Islet precursor cell (in vitro differentiated cells): ENCODE results near the gene SYT9.
"Not testable (repeated sequence)": the region's sequence is repeated elsewhere in the genome, so short reads cannot be mapped to it uniquely, and the experiment has no call there.

Experiments used
- DNase-seq: peaks from one replicate; pipeline ENCODE4 v3.0.0-alpha.2; 2018

SYT9 gene

DNA sequence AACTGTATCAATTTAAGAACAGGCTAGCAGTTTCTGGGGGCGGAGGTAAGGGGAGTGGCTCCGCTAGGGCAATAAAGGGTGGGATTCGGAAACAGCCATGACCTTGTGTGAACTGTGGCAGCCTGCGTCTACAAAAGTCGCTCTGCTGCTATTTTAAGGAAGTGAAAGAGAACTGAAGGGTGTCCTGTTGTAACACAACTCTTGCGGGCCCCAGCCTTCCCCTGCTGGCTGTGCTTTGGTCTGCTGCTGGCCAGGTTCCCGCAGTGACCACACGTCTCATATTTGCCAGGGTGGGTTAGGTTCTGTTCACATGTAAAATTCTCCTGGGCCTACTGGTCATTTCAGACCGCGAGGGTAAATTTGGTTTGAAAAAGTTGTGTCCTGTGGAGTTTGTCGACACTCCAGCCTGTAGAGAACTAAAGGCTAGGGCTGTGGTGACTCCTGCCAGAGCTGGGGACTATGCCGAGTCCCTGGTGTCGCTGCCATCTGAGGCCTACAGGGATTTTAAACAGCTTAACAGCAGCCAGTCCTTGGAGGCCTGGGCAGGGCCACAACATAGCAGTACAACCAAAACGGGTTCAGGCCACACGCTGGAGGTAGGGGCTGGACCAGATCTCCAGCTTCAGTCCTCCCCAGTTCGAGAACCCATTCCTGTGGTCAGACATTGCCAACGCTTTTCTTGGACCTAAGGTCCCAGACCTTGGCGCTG is 261.0 kb downstream of the SYT9 start:
- DNase-seq = no peak

DNA sequence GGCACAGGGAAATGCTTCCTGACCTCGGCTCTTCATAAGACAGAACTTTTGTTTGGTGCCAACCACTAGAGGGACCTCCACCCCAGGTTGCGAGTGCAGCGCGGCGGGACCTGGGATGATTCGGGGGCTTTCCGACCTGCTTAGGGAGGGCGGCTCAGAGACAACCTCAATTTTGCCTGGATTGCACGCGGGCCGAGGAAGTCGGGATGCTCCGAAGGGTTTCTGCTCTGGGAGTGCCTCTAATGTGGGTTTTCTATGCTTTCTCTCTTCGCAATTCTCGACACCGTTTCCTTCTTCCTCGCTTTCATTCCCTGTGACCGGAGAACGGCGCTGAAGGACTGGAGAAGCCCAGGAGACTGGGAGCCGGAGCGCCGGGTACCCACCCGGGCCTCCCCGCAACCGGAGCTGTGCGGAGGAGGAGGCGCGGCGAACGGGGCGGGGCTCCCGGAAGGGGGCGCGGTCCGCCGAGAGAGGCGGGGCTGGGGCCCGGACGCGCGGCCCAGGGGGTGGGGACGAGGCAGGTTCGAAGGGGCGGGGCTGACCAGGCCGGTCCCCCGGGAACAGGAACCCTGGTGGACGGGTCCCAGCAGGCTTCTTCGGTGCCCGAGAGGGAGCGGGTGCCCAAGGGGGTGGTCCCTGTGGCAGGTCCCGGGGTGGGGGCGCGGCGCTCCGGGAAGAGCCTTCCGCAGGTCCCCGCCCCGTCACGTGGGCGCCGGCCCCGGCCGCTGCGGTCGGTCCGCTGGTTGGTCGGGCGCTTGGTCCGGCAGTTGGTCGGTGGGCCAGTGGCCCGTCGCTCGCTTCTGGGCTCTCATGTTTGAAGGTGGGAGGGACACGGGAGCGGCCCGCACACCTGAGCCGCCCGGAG is 261.8 kb downstream of the SYT9 start, which contains the start of gene PPFIBP2:
Gene PPFIBP2, plus strand, starts transcription at position 766 of the 865 bp plus-strand sequence. CDS start 35,477 bp downstream, outside the sequence.
- DNase-seq = peak; percentile 92

DNA sequence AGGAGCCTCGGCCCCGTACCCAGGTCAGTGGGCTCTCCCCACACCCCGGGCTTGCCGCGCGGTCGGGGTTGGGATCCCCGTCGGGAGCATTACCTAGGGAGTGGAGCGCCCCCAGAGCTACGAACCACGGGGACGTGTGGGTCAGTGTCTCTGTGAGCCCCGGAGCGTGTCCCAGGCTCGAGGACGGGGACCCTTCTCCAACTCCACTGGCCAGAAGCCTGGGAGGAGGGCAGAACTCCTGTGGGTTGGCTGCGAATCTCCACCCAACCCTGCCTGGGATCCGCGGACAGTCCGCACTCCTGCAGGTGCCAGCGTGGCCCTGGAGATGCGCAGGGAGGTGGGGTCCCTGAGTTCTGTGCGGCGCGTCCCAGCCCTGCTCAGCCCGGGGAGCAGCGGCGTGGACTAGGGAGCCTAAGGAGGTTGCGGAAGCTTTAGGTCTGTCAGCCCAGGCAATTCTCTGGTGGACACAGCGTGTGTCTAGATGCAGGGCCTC is 262.4 kb downstream of the SYT9 start:
- peak; percentile 66 for DNase-seq

DNA sequence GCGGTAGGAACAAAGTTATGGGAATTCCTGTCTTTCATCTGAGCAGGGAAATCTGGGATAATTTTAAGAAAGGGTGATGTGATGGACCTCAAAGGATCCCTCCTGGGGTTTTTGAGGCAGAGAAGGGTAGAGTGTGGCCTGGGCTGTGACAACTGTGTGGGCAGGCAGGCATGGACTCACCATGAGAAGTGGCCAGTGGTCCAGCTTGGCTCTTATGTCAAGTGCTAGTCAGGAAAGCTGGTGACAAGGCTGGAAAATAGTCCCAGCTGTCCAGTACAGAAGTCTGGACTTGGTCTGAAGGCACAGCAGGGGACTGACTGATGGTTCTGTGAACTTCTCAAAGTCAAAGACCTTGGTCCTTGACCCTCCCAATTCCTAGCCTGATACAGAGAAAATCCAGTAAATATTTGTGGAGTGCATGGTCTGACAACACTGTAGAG is 263.8 kb downstream of the SYT9 start:
- no peak for DNase-seq

DNA sequence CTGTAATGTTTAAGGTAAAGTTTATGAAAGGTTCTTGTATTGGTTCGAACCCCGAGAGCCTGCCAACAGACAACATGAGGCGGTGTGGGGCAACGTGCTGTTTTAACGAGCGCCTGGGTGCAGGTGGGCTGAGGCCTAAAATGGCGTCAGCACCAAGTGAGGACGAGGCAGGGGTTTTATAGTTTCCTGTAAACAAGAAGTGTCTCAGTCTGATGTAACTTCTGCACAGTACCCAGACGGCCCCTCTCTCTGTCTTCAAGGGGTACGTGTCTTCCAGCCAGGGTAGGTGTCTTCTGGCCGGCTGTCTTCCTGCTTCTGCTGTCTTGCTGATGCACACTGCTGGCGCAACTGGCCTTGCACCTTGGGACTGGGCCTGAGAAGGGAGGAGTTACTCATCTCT is 264.8 kb downstream of the SYT9 start:
- no peak for DNase-seq

DNA sequence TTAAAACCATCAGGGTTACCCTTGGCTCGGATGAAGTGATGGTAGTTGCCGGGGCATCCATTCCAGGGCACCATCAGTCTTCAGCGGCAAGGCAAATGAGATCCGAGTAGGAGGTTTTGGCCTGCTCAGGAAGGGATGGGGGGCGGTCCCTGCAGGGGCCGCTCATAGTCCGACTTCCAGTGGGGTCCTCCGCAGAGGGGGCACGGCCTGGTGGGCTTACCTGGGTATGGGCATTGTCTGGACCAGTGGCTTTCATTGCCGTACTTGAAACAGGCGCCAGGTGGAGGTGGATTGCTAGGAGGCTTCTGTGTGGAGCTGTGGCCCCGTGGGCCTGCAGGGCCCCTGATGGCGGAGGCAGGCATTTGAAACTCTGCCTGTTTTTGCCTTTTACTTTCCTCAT is 266.0 kb downstream of the SYT9 start:
- not testable (repeated sequence) for DNase-seq
